Epidermal melanocyte (primary cell): ENCODE data around the gene UNKL.

Experiments used
- DNase-seq: peaks from one replicate; pipeline ENCODE4 v3.0.0; 2011; ENCODE audit warnings: low spot score; ENCODE audit not compliant: insufficient read length

The UNKL gene, protein sequence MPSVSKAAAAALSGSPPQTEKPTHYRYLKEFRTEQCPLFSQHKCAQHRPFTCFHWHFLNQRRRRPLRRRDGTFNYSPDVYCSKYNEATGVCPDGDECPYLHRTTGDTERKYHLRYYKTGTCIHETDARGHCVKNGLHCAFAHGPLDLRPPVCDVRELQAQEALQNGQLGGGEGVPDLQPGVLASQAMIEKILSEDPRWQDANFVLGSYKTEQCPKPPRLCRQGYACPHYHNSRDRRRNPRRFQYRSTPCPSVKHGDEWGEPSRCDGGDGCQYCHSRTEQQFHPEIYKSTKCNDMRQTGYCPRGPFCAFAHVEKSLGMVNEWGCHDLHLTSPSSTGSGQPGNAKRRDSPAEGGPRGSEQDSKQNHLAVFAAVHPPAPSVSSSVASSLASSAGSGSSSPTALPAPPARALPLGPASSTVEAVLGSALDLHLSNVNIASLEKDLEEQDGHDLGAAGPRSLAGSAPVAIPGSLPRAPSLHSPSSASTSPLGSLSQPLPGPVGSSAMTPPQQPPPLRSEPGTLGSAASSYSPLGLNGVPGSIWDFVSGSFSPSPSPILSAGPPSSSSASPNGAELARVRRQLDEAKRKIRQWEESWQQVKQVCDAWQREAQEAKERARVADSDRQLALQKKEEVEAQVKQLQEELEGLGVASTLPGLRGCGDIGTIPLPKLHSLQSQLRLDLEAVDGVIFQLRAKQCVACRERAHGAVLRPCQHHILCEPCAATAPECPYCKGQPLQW

GRCh38 chr16:1414532-1415260 lies at the start of gene UNKL:
TSS of gene UNKL (minus strand) at chr16:1414704. CDS start at chr16:1414691, 13 bp downstream.
- peak; percentile 76 for DNase-seq

GRCh38 chr16:1461146-1461545 lies 46.6 kb upstream of the UNKL start:
- DNase-seq = no peak

GRCh38 chr16:1460602-1461138 lies 46.2 kb upstream of the UNKL start:
- no peak for DNase-seq

GRCh38 chr16:1459967-1460366 lies 45.5 kb upstream of the UNKL start:
- DNase-seq = no peak

DNA sequence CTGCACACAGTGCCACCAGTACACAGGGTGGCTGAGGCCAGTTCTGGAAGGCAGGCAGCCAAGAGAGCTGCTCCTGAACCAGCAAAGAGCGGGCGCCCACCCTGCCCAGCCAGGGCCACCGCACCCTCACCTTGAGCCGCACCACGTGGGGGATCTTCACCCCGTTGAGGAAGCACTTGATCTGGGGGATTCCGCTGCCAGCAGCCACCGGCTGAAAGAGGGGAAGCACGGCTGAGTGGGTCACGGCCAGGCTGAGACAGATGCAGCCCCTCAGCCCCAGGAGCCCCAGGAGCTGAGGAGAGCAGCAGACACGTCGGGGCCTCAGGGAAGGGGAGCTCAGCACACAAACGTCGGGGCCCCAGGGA lies 44.5 kb upstream of the UNKL start:
- no peak for DNase-seq

DNA sequence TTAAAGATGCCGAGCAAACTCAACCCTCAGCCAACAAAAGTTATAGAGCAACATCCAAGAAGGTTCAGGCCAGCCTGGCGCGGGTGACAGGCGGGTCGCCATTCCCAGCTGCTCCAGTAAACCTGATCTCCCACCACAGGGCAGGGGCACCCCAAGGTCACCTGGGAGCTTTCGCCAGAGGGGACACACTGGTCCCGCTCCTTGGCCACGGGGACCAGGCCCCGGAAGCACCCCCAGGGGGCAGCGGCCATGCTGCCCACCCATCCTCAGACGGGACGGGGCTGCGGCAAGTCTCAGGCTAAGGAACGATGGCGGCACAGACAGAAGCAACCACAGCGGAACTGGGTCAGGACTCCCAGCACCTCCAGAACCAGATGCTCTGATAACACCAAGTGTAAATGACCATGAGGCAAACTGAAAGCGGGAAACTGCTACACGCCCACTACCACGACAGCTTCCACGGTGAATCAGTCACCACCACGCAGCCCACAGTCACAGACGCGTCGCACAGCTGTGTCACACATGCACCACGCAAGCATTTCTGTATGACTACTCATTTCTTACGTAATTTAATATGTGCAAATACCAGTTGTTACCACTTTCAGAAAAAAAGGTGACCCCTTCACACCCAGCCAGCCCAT lies 44.0 kb upstream of the UNKL start:
- DNase-seq = no peak

DNA sequence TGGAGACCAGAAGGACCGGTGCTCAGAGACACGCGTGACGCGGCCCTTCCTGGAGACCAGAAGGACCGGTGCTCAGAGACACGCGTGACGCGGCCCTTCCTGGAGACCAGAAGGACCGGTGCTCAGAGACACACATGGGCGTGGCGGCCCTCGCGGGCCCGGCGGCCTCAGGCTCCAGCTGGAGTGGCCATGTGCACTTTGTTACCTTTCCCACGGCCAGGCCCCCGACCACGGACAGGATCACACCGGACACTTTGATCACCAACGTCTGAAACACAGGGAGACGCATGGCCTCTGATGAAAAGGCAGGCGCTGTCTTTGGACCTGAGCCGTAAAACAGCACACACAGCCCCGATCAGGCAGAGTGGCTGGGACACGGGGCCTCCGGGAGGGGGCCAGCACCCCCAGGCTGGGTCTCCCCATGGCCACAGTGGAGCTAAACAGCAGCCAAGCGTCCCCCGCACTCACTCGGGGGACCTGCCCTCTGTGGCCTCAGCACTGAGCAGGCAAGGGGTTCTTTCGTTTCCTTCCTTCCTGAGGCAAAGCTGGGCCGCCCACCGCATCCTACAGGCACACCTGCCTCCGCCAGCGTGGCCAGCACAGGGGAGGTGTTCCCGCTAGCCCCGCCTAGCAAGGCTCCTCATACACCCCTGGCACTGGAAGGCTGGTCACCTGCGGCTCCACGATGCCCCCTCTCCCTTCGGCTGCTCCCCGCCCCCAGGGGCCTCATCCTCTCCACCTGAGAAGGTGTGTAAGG lies 43.2 kb upstream of the UNKL start:
- DNase-seq = no peak

GRCh38 chr16:1456951-1457350 lies 42.4 kb upstream of the UNKL start:
- no peak for DNase-seq

DNA sequence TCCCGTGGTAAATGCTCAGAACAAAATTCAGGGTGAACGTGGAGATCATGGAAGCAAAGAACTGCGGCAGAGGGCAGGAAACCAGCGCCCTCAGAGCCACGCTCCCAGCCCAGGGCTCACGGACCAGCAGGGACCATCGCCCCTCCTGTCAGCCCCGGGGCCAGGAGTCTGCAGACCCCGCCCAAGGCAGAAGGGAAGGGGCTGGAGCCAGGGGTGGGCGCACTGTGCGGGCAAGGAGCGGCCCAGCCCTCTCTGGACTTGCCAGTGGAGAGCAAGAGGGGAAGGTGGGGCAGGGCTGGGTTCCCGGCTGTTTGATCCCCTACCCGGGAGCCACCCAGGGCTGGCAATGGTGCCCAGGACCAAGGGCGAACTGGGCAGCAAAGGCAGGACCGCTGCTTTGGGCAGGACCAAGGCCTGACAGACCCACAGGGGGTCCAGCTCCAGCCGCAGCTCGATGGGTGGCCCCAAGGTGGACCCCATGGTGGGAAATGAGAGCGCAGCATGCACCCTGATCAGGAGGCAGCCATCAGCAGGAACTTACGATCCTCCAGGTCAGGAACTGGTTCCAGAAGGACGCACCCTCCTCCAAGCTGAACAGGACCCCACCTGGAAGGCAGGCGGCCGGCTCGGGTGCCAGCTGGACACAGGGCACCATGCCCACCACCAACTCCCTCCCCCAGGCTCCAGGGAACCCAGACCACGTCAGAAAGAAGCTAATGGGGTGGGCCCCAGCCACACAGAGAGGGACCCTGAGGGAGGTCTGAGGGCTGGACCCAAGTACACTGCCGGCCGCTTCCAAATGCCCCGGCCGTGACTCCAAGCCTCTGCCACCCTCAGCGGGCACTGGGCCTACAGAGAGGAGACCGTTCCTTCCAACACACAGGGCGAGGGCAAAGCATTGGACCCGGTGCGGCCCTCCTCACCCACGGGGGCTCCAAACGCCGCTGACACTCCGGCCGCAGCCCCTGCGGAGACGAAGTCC lies 41.0 kb upstream of the UNKL start:
- DNase-seq = no peak

DNA sequence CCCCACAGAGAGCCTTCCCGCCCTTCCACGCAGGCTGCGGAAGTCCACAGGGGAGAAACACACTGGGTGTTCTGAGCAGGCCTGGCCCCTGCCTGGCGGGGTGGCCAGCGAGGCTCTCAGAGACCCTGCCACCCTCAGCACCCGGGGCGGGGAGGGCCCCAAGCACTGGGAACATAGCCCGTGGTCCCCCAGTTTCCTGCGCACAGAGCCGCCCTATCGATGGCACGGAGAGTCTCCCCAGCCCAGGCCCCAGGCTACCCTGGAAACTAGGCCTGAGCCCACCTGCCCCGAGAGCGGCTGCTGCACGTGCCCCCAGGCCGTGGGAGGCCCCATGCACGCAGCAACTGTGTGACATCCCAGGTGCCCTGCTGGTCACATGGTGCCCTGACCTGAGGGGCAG lies 40.1 kb upstream of the UNKL start:
- no peak for DNase-seq

GRCh38 chr16:1453316-1453715 lies 38.8 kb upstream of the UNKL start:
- no peak for DNase-seq

DNA sequence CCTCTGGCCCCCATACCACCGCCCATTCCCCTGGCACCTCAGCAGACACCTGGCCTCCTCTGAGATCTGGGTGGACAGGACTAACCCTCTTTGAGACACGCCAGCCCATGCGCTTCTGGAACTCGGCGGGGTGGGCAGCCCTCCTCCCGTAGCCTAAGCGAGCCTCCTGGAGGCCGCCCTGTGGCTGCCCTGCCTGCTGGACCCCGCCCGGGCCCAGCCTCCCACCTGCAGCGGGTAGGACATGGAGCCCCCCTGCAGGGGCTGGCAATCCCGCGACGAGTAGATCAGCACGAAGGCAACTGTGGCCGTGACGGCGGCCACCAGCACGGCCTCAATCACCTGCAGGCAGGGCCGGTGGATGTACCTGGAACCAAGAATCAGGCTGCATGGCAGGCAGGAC lies 38.0 kb upstream of the UNKL start:
- DNase-seq = no peak

DNA sequence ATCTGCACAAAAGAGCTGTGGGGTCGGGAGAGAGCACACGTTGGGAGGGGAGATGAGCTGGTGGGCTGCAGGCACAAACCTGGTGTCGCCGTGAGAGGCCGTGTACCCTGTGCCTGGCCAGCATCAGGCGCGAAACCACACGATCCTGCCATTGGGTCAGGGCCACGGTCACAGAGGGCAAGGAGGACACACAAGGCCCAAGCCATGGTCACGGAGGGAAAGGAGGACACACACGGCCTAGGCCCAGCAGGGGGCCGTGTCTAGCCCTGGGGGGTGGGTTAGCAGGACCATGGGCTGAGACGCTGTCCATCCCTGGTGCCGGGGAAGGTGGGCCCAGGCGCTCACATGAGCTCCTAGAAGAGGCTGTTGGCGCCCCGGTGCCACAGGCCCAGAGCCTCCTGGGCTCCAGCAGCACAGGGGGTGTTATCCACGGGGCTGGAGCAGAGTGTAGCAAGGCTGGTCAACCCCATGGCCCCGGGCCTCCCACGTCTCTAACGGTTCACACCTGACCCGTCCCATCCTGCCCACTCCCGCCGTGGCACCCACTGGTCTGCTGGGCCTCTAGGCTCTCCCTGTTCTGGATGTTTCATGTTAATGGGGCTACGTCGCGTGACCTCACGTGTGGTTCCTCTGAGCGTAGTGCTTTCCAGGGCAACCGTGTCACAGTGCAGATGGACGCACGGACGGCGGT lies 37.3 kb upstream of the UNKL start:
- DNase-seq = no peak

DNA sequence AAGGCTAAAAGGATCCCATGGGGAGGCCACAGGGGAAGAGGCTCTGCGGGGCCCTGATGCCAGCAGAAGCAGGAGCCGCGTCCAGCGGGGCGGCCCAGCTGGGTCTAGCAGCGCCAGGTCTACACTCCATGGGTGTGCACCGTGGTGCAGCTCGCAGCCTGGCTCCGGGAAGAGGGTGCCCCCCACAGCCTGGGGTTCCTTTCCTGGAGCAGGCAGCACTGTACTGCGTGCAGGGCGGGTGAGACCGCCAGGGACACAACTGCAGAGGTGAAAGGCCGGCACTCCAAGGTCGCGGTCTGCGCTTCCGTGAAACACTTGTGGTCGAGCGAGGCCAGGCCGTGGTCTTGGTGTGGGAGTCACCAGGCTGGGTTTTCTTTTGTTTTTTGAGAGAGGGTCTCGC lies 36.3 kb upstream of the UNKL start:
- no peak for DNase-seq

DNA sequence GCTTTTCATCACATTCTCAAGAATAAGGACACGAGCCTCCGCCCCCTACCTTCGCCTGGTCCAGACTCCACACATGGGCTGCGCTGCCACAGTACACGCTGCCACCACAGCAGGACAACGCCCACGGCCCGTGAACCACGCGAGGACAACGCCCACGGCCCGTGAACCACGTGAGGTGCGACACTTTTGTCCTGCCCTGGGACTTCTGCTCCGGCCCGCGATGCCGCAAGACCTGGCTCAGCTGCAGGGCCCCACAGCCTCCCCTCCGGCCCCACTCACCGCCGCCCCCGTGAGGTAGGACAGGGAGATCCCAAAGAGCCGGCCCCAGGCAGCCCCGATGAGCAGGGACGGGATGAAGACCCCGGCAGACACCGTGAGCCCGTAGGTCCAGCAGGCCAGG lies 35.7 kb upstream of the UNKL start:
- DNase-seq = no peak

- no peak for DNase-seq
These were observed 34.8 kb upstream of the UNKL start for GRCh38 chr16:1449201-1449788.

DNA sequence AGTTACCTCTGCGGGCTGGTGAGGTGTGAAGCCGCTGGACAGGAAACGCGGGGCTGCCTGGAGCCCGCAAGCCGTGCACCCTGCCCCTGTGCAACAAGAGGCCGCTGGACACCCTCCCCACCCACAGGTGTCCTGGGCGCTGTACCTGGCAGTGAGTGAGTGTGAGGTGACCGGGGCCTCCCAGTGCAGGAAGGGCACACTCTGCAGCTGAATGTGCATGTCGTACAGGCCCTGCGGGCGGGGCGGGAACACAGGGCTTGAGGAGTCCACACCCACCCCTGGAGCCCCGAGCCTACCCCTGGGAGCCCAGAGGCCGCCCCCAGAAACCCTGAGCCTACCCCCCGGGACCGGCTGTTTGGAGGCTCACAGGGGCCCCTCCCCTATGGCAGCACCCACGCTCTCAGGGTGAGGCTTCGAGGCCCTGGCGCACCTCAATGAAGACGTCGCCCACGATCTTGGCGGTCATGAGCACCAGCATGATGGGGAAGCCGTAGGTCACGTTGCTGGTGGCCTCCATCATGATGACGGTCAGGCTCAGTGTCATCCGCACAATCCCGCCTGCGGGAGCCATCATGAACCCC lies 34.1 kb upstream of the UNKL start:
- no peak for DNase-seq

- no peak for DNase-seq
These were observed 33.5 kb upstream of the UNKL start for GRCh38 chr16:1447965-1448364.
